ENCODE data around the gene SESN1. TPM values are rescaled to one million over a fixed set of nuclear protein-coding genes. Genes with fewer than 3 reads are reported as not detected.

The SESN1 gene
- polyA plus RNA-seq, 2 of the 4 experiments (the other 2 are of a cell fraction), result 7.9 to 13.9 TPM

DNA sequence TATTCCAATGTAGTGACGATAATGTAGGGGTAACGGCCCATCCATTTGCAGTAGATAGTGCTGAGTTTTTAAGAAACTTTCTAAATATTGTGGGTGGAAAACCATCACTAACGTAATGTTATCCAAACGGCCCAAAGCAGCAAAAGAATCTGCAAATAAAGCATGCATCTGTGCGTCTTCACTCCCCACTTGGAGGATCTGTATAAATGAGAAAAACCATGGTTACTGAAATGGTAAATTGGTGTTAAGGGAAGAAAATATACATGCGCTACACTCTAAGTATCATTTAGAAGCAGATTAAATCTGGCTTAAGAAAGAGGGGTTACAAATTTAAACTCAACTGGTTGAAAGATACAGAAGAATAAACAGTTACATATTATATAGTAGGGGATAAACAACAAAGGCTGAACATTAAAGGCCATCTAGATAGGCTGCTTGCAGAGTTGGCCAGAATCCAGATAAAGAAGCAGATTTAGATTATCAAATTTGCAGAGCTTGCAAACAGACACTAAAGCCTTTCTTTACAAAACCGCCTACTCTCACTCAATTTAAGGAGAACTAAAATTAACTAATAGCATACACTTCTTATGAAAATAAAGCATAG is 93.3 kb downstream of the SESN1 start (continued):
- TF ChIP-seq ESRRA (IDR thresholded peaks at IDR 0.05; ENCODE audit: borderline replicate concordance, low read length) (no peak), BHLHE40 (IDR thresholded peaks at IDR 0.05; ENCODE audit: low read depth, low read length) (no peak), POLR2AphosphoS2 (conservative IDR thresholded peaks at IDR 0.05; ENCODE audit: low read length) (no peak), SREBF2 (IDR thresholded peaks at IDR 0.05) (no peak), CBX8 (IDR thresholded peaks at IDR 0.05) (no peak), NR3C1 (IDR thresholded peaks at IDR 0.05) (no peak), KDM5A (IDR thresholded peaks at IDR 0.05) (no peak)

GRCh38 chr6:109000289-109000688 is 94.4 kb downstream of the SESN1 start:
- ATAC-seq (no peak), FAIRE-seq (no peak), DNase-seq (ENCODE audit: low read depth in 1 of 2, low spot score in 1 of 2) (no peak)
- POLR2A ChIA-PET, result no interaction called here
- no peak overlapping the region for H3K4me2 ChIP-seq
- WGBS (ENCODE audit: missing lambda C conversion rate), result 88% methylated on average over 2 of the region's 2 CpGs
- H3K4me3 ChIP-seq, result no peak overlapping the region
- CTCF ChIA-PET, result no interaction called here
- TF ChIP-seq FOXS1 (CRISPR knock-in tag; IDR thresholded peaks at IDR 0.05) (no peak), ZC3H11A (IDR thresholded peaks at IDR 0.05) (no peak), ZNF302 (CRISPR knock-in tag; IDR thresholded peaks at IDR 0.05) (no peak), ZFP36 (IDR thresholded peaks at IDR 0.05; ENCODE audit: borderline replicate concordance, partially characterized antibody) (no peak), FOSB (CRISPR knock-in tag; IDR thresholded peaks at IDR 0.05) (no peak), POLR2AphosphoS2 (conservative IDR thresholded peaks at IDR 0.05; ENCODE audit: low read length) (no peak)
- TF ChIP-seq, protein P1, sequence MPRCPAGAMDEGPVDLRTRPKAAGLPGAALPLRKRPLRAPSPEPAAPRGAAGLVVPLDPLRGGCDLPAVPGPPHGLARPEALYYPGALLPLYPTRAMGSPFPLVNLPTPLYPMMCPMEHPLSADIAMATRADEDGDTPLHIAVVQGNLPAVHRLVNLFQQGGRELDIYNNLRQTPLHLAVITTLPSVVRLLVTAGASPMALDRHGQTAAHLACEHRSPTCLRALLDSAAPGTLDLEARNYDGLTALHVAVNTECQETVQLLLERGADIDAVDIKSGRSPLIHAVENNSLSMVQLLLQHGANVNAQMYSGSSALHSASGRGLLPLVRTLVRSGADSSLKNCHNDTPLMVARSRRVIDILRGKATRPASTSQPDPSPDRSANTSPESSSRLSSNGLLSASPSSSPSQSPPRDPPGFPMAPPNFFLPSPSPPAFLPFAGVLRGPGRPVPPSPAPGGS (IDR thresholded peaks at IDR 0.05), result no peak
- TF ChIP-seq, protein P2, sequence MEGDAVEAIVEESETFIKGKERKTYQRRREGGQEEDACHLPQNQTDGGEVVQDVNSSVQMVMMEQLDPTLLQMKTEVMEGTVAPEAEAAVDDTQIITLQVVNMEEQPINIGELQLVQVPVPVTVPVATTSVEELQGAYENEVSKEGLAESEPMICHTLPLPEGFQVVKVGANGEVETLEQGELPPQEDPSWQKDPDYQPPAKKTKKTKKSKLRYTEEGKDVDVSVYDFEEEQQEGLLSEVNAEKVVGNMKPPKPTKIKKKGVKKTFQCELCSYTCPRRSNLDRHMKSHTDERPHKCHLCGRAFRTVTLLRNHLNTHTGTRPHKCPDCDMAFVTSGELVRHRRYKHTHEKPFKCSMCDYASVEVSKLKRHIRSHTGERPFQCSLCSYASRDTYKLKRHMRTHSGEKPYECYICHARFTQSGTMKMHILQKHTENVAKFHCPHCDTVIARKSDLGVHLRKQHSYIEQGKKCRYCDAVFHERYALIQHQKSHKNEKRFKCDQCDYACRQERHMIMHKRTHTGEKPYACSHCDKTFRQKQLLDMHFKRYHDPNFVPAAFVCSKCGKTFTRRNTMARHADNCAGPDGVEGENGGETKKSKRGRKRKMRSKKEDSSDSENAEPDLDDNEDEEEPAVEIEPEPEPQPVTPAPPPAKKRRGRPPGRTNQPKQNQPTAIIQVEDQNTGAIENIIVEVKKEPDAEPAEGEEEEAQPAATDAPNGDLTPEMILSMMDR (IDR thresholded peaks at IDR 0.05), result no peak
- no peaks in the 10 kb centered on the region for H3K9me3 ChIP-seq
- peaks cover 5% of the 10 kb centered on the region; the same call in 1 of the 3 replicates for H3K4me1 ChIP-seq
- H3K27ac ChIP-seq, result no peak overlapping the region

- no peak for ATAC-seq
- Histone ChIP-seq H3K4me3 (no peak overlapping the region), H3K27ac (no peak overlapping the region), H3K9me3 (no peaks in the 10 kb centered on the region), H3K4me1 (peaks cover 5% of the 10 kb centered on the region; the same call in 1 of the 3 replicates), H3K4me2 (no peak overlapping the region)
- CTCF ChIA-PET, result no interaction called here
- FAIRE-seq, result no peak
- DNase-seq (ENCODE audit: low read depth in 1 of 2, low spot score in 1 of 2), result no peak
- WGBS (ENCODE audit: missing lambda C conversion rate), result 83% methylated on average over 5 of the region's 5 CpGs
- no peak for TF ChIP-seq GATA3 (IDR thresholded peaks at IDR 0.05; ENCODE audit: borderline replicate concordance)
- TF ChIP-seq, protein P2 (IDR thresholded peaks at IDR 0.05), result no peak
- TF ChIP-seq CBX8 (IDR thresholded peaks at IDR 0.05), result no peak
- no peak for TF ChIP-seq CBX2 (IDR thresholded peaks at IDR 0.05; ENCODE audit: borderline replicate concordance, low read depth)
- no peak for TF ChIP-seq RNF2 (IDR thresholded peaks at IDR 0.05; ENCODE audit: borderline replicate concordance, low read depth)
- no peak for TF ChIP-seq FOXS1 (CRISPR knock-in tag; IDR thresholded peaks at IDR 0.05)
- TF ChIP-seq HES2 (IDR thresholded peaks at IDR 0.05), result no peak
- no peak for TF ChIP-seq JUN (IDR thresholded peaks at IDR 0.05)
- no peak for TF ChIP-seq TFCP2L1 (CRISPR knock-in tag; IDR thresholded peaks at IDR 0.05)
- no peak for TF ChIP-seq NR3C1 (IDR thresholded peaks at IDR 0.05)
- TF ChIP-seq REST (IDR thresholded peaks at IDR 0.05), result no peak
- POLR2A ChIA-PET, result no interaction called here
Measured at GRCh38 chr6:108999428-108999827, 95.2 kb downstream of the SESN1 start.
